ENCODE measurements around the gene RAB36. TPM values are rescaled to one million over a fixed set of nuclear protein-coding genes. Genes with fewer than 3 reads are reported as not detected.
"Not testable (repeated sequence)": the region's sequence is repeated elsewhere in the genome, so short reads cannot be mapped to it uniquely, and the experiment has no call there.

RAB36 gene
- polyA plus RNA-seq, 2 of the 4 experiments (the other 2 are of a cell fraction), result 2.5 to 4.0 TPM

- no peaks in the 10 kb centered on the region for H3K4me1 ChIP-seq
Observed at GRCh38 chr22:23130697-23131096, 14.6 kb upstream of the RAB36 start.

GRCh38 chr22:23131931-23132330 is 13.3 kb upstream of the RAB36 start:
- DNase-seq (ENCODE audit: low read depth in 1 of 2, low spot score in 1 of 2) (no peak), FAIRE-seq (no peak), ATAC-seq (no peak)
- Histone ChIP-seq H3K4me3 (no peak overlapping the region), H3K9me3 (no peaks in the 10 kb centered on the region), H3K4me1 (no peaks in the 10 kb centered on the region), H3K27ac (no peak overlapping the region), H3K4me2 (no peak overlapping the region)
- ChIA-PET CTCF (interaction anchor here (1.0 to 8.7 kb wide), 3 partner anchors 10 to 174 kb away, joined by 3 to 314 read pairs (median 4); partner anchors contain the start of gene RSPH14), POLR2A (no interaction called here)
- 60% methylated on average over 6 of the region's 6 CpGs for WGBS (ENCODE audit: missing lambda C conversion rate)
- no peak for TF ChIP-seq FOXS1 (CRISPR knock-in tag; IDR thresholded peaks at IDR 0.05)

More at GRCh38 chr22:23130697-23131096, 14.6 kb upstream of the RAB36 start:
- TF ChIP-seq CBX2 (IDR thresholded peaks at IDR 0.05; ENCODE audit: borderline replicate concordance, low read depth) (no peak), RARB (CRISPR knock-in tag; IDR thresholded peaks at IDR 0.05) (no peak), CHD4 (IDR thresholded peaks at IDR 0.05; ENCODE audit: borderline replicate concordance) (no peak), FOSB (CRISPR knock-in tag; IDR thresholded peaks at IDR 0.05) (no peak), CEBPB (IDR thresholded peaks at IDR 0.05) (no peak), ESRRA (IDR thresholded peaks at IDR 0.05; ENCODE audit: borderline replicate concordance, low read length) (no peak), POLR2AphosphoS2 (conservative IDR thresholded peaks at IDR 0.05; ENCODE audit: low read length) (no peak), RCOR1 (IDR thresholded peaks at IDR 0.05; ENCODE audit: low read depth, low read length) (no peak), GATA3 (IDR thresholded peaks at IDR 0.05; ENCODE audit: borderline replicate concordance) (no peak)
- CTCF ChIA-PET, result interaction anchor here (8.7 kb wide), 1 partner anchor 172 kb away, joined by 314 read pairs; no protein-coding TSS in a partner anchor
- H3K27ac ChIP-seq, result no peak overlapping the region
- 32% methylated on average over 3 of the region's 3 CpGs for WGBS (ENCODE audit: missing lambda C conversion rate)
- DNase-seq (ENCODE audit: low read depth in 1 of 2, low spot score in 1 of 2), result no peak
- H3K9me3 ChIP-seq, result no peaks in the 10 kb centered on the region
- POLR2A ChIA-PET, result no interaction called here
- no peak overlapping the region for H3K4me2 ChIP-seq
- no peak for FAIRE-seq
- no peak overlapping the region for H3K4me3 ChIP-seq
- ATAC-seq, result no peak

GRCh38 chr22:23132376-23133091 is 12.7 kb upstream of the RAB36 start:
- CTCF ChIA-PET, result interaction anchor here (0.7 to 8.7 kb wide), 6 partner anchors 9 to 174 kb away, joined by 3 to 314 read pairs (median 4); partner anchors contain the start of gene RSPH14

GRCh38 chr22:23133922-23134321 is 11.4 kb upstream of the RAB36 start:
- FAIRE-seq (no peak), DNase-seq (ENCODE audit: low read depth in 1 of 2, low spot score in 1 of 2) (no peak), ATAC-seq (no peak)
- ChIA-PET CTCF (interaction anchor here (0.7 to 8.7 kb wide), 2 partner anchors 45 to 176 kb away, joined by 5 to 314 read pairs; no protein-coding TSS in a partner anchor), POLR2A (no interaction called here)
- Histone ChIP-seq H3K4me1 (no peaks in the 10 kb centered on the region), H3K4me3 (no peak overlapping the region), H3K27ac (no peak overlapping the region), H3K4me2 (no peak overlapping the region), H3K9me3 (no peaks in the 10 kb centered on the region)
- 90% methylated on average over 10 of the region's 10 CpGs for WGBS (ENCODE audit: missing lambda C conversion rate)
- TF ChIP-seq BHLHE40 (IDR thresholded peaks at IDR 0.05; ENCODE audit: low read depth, low read length), result no peak
- TF ChIP-seq NPAS2 (CRISPR knock-in tag; IDR thresholded peaks at IDR 0.05; ENCODE audit: borderline replicate concordance), result no peak
- TF ChIP-seq EP300 (IDR thresholded peaks at IDR 0.05), result no peak
- TF ChIP-seq SREBF2 (IDR thresholded peaks at IDR 0.05), result no peak
- no peak for TF ChIP-seq JUNB (IDR thresholded peaks at IDR 0.05)
- no peak for TF ChIP-seq NR3C1 (IDR thresholded peaks at IDR 0.05)

More at GRCh38 chr22:23132376-23133091, 12.7 kb upstream of the RAB36 start:
- Histone ChIP-seq H3K4me1 (no peaks in the 10 kb centered on the region), H3K9me3 (no peaks in the 10 kb centered on the region), H3K4me3 (no peak overlapping the region), H3K27ac (no peak overlapping the region), H3K4me2 (no peak overlapping the region)
- WGBS (ENCODE audit: missing lambda C conversion rate), result 87% methylated on average over 7 of the region's 10 CpGs
- FAIRE-seq, result no peak
- POLR2A ChIA-PET, result no interaction called here
- ATAC-seq, result no peak
- no peak for DNase-seq (ENCODE audit: low read depth in 1 of 2, low spot score in 1 of 2)
- no peak for TF ChIP-seq MAZ (IDR thresholded peaks at IDR 0.05; ENCODE audit: borderline replicate concordance, low read depth, low read length)
- TF ChIP-seq SREBF2 (IDR thresholded peaks at IDR 0.05), result no peak
- TF ChIP-seq NPAS2 (CRISPR knock-in tag; IDR thresholded peaks at IDR 0.05; ENCODE audit: borderline replicate concordance), result no peak
- no peak for TF ChIP-seq EP300 (IDR thresholded peaks at IDR 0.05)
- no peak for TF ChIP-seq RFX5 (IDR thresholded peaks at IDR 0.05)
- TF ChIP-seq NR3C1 (IDR thresholded peaks at IDR 0.05), result no peak
- TF ChIP-seq CEBPB (IDR thresholded peaks at IDR 0.05), result no peak
- no peak for TF ChIP-seq CHD2 (IDR thresholded peaks at IDR 0.05; ENCODE audit: low read length, partially characterized antibody)

GRCh38 chr22:23136991-23137390 is 8.3 kb upstream of the RAB36 start:
- H3K4me3 ChIP-seq; H3K27ac ChIP-seq; DNase-seq (ENCODE audit: low read depth in 1 of 2, low spot score in 1 of 2); POLR2A ChIA-PET; ATAC-seq; H3K9me3 ChIP-seq; H3K4me1 ChIP-seq; FAIRE-seq; H3K4me2 ChIP-seq: not testable (repeated sequence)
- 33% methylated on average over 1 of the region's 4 CpGs for WGBS (ENCODE audit: missing lambda C conversion rate)
- CTCF ChIA-PET, result interaction anchor here (6.3 kb wide), 1 partner anchor 179 kb away, joined by 57 read pairs; no protein-coding TSS in a partner anchor
